Uterus (tissue), 4 donors: Measurements from ENCODE around the gene RAC3. TPM values are rescaled to one million over a fixed set of nuclear protein-coding genes. Genes with fewer than 3 reads are reported as not detected.

Source experiments
- DNase-seq, 2 donors: peaks; one replicate each; pipeline ENCODE4 v3.0.0-alpha.2; 2019 to 2020
- H3K27ac ChIP-seq, 2 donors: fragments of 200-600 bp; sonication (generic); 1 replicate in 1 of 2; 2 replicates in 1 of 2; pipeline ENCODE4 v1.5.1; 2016 to 2018
- H3K27me3 ChIP-seq, 2 donors: fragments of 200-600 bp; sonication (generic); one replicate each; pipeline ENCODE4 v1.5.1; 2018 to 2019; ENCODE audit warnings: control low read depth in 1 of 2
- H3K36me3 ChIP-seq, 2 donors: fragments of 200-600 bp; sonication (generic); one replicate each; pipeline ENCODE4 v1.5.1; 2019; ENCODE audit warnings: control low read depth in 1 of 2
- H3K4me1 ChIP-seq, 2 donors: fragments of 200-600 bp; sonication (generic); one replicate each; pipeline ENCODE4 v1.5.1; 2018 to 2019; ENCODE audit warnings: control low read depth in 1 of 2
- H3K4me3 ChIP-seq, 2 donors: fragments of 200-600 bp; sonication (generic); 1 replicate in 1 of 2; 2 replicates in 1 of 2; pipeline ENCODE4 v1.5.1; 2018 to 2019; ENCODE audit warnings: mild to moderate bottlenecking in 1 of 2
- H3K9me3 ChIP-seq, 2 donors: fragments of 200-600 bp; sonication (generic); one replicate each; pipeline ENCODE4 v1.5.1; 2019; ENCODE audit warnings: control low read depth in 1 of 2
- POLR2A ChIP-seq, 2 donors: fragments of 450-650 bp; IDR thresholded peaks; one replicate each; pipeline ENCODE4 v1.6.1; 2016; ENCODE audit warnings: antibody characterized with exemption in 2 of 2, mild to moderate bottlenecking in 1 of 2, moderate library complexity in 1 of 2
- intact Hi-C: fragments of 100-400 bp; cut with DNase I; formaldehyde crosslinking; loops from one replicate; pipeline ENCODE4 v1.15.1; 2023; ENCODE audit warnings: low total_unique reads
- total RNA-seq, 4 donors: library from RNA; depleted of rRNA in 3 of 4; stranded (reverse); fragments of >200 nt in 3 of 4; gene quantifications; one replicate each; pipeline versions ENCODE4 v1.1.0 to v1.2.4, GENCODE V29; 2014 to 2023
- TF ChIP-seq, protein P1 (sequence below), 4 experiments: fragments of 200-600 bp in 2 of 4; fragments of 450-650 bp in 2 of 4; sonication (generic) in 2 of 4; IDR thresholded peaks; one replicate each; pipeline ENCODE4 v1.5.1; 2016 to 2019; ENCODE audit warnings: antibody characterized with exemption in 4 of 4, mild to moderate bottlenecking in 2 of 4, moderate library complexity in 1 of 4
- donor health status: DM: yes; HTN: yes; CAD: no.

The RAC3 gene
- total RNA-seq, 4 donors from 2014 or later: 0.91 to 8.4 TPM; not detected in 2

- DNase-seq: no peak
- Histone ChIP-seq H3K4me3 (no peak overlapping the region), H3K9me3 (no peaks in the 10 kb centered on the region), H3K36me3 (no peaks in the 10 kb centered on the region), H3K27ac (no peak overlapping the region), H3K27me3 (no peaks in the 10 kb centered on the region), H3K4me1 (peaks cover 0 to 24% of the 10 kb centered on the region in 2 donors)
- no peak for TF ChIP-seq POLR2A (IDR thresholded peaks at IDR 0.05)
- TF ChIP-seq, protein P1, sequence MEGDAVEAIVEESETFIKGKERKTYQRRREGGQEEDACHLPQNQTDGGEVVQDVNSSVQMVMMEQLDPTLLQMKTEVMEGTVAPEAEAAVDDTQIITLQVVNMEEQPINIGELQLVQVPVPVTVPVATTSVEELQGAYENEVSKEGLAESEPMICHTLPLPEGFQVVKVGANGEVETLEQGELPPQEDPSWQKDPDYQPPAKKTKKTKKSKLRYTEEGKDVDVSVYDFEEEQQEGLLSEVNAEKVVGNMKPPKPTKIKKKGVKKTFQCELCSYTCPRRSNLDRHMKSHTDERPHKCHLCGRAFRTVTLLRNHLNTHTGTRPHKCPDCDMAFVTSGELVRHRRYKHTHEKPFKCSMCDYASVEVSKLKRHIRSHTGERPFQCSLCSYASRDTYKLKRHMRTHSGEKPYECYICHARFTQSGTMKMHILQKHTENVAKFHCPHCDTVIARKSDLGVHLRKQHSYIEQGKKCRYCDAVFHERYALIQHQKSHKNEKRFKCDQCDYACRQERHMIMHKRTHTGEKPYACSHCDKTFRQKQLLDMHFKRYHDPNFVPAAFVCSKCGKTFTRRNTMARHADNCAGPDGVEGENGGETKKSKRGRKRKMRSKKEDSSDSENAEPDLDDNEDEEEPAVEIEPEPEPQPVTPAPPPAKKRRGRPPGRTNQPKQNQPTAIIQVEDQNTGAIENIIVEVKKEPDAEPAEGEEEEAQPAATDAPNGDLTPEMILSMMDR (IDR thresholded peaks at IDR 0.05): no peak
- intact Hi-C loops: no loop called here
These were observed 5.9 kb upstream of the RAC3 start for GRCh38 chr17:82025401-82026107.

DNA sequence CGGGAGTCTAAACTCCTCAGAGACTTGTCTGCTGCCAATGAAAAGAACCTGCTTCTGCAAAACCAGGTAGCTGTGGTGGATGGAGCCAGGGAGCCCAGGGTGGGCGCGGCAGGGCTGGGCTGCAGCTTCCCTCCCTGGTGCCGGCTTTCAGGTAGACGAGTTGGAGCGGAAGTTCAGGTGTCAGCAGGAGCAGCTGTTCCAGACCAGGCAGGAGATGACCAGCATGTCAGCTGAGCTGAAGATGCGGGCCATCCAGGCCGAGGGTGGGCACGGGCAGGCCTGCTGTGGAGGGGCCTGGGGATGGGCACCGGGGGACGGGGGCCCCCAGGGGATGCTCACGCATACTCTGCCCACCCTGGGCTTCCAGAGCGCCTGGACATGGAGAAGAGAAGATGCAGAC is 3.2 kb upstream of the RAC3 start:
- peaks cover 0 to 19% of the 10 kb centered on the region in 2 donors for H3K4me1 ChIP-seq
- no peaks in the 10 kb centered on the region for H3K36me3 ChIP-seq
- intact Hi-C loops: no loop called here
- no peak overlapping the region for H3K27ac ChIP-seq
- H3K4me3 ChIP-seq: no peak overlapping the region
- DNase-seq: no peak
- peaks cover 0 to 3% of the 10 kb centered on the region in 2 donors for H3K27me3 ChIP-seq
- no peaks in the 10 kb centered on the region for H3K9me3 ChIP-seq
- TF ChIP-seq, protein P1 (IDR thresholded peaks at IDR 0.05): no peak
- TF ChIP-seq POLR2A (IDR thresholded peaks at IDR 0.05): no peak

DNA sequence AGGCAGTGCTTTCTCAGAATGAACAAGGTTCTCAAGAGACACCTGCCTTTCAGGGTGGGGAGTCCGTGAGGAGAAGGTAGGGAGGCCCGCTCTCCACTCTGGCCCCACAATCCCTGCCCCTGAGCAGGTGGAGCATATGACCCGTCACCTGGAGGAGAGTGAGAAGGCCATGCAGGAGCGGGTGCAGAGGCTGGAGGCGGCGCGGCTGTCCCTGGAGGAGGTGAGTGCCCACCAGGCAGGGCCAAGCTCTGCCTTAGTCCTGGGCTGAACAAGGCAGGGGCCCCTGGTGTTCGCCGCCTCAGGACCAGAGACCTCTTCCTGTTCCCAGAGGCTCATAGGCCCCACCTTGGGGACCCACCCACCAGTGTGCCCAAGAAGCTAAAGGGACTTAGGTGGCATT is 2.5 kb upstream of the RAC3 start:
- Histone ChIP-seq H3K27me3 (peaks cover 0 to 3% of the 10 kb centered on the region in 2 donors), H3K9me3 (no peaks in the 10 kb centered on the region), H3K27ac (no peak overlapping the region), H3K4me3 (no peak overlapping the region), H3K36me3 (no peaks in the 10 kb centered on the region), H3K4me1 (peaks cover 0 to 15% of the 10 kb centered on the region in 2 donors)
- intact Hi-C loops: no loop called here
- TF ChIP-seq, protein P1 (IDR thresholded peaks at IDR 0.05): no peak
- no peak for TF ChIP-seq POLR2A (IDR thresholded peaks at IDR 0.05)
- no peak for DNase-seq

DNA sequence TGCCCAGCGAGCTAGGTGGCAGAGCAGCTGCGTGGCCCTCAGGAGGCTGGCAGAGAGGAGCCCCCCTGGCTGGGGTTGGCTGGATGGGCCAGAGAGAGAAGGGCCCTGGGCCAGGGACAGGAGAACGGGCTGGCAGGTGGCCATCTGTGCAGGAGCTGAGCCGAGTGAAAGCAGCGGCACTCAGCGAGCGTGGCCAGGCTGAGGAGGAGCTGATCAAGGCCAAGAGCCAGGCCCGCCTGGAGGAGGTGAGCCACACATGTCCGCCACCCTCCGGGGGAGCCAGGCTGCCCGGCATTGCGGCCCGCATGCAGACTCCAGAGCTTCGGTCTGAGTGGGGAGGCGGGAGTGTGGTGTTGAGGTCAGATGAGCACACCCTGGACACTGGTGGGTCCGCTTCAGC is 2.1 kb upstream of the RAC3 start:
- Histone ChIP-seq H3K4me1 (peaks cover 0 to 12% of the 10 kb centered on the region in 2 donors), H3K27ac (no peak overlapping the region), H3K4me3 (no peak overlapping the region), H3K9me3 (no peaks in the 10 kb centered on the region), H3K36me3 (no peaks in the 10 kb centered on the region), H3K27me3 (peaks cover 0 to 3% of the 10 kb centered on the region in 2 donors)
- intact Hi-C loops: no loop called here
- DNase-seq: no peak
- TF ChIP-seq, protein P1 (IDR thresholded peaks at IDR 0.05): no peak
- TF ChIP-seq POLR2A (IDR thresholded peaks at IDR 0.05): no peak

DNA sequence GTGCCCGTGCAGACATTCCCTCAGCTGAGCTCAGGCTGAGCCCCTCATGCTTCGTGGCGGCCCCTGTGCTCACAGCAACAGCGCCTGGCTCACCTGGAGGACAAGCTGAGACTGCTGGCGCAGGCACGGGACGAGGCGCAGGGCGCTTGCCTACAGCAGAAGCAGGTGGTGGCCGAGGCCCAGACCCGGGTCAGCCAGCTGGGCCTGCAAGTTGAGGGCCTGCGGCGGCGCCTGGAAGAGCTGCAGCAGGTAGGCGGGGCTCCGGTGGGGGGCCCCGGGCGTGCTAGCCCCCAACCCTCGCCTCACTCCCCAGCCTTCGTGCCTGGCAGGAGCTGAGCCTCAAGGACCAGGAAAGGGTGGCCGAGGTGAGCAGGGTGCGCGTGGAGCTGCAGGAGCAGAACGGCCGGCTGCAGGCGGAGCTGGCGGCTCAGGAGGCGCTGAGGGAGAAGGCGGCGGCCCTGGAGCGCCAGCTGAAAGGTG is 1.4 kb upstream of the RAC3 start:
- intact Hi-C loops: loop anchor here (5.0 kb wide), 1 partner anchor 122 kb away; no protein-coding TSS in a partner anchor
- DNase-seq: no peak
- peaks cover 0 to 3% of the 10 kb centered on the region in 2 donors for H3K27me3 ChIP-seq
- no peaks in the 10 kb centered on the region for H3K9me3 ChIP-seq
- H3K4me1 ChIP-seq: peaks cover 0 to 12% of the 10 kb centered on the region in 2 donors
- no peak overlapping the region for H3K27ac ChIP-seq
- no peaks in the 10 kb centered on the region for H3K36me3 ChIP-seq
- TF ChIP-seq, protein P1 (IDR thresholded peaks at IDR 0.05): no peak
- no peak for TF ChIP-seq POLR2A (IDR thresholded peaks at IDR 0.05)
- no peak overlapping the region for H3K4me3 ChIP-seq
